D721Med (cell line): Measurements from ENCODE around the gene INCENP.

Source experiments
- DNase-seq: peaks from one replicate; pipeline ENCODE4 v3.0.0; 2011; ENCODE audit warnings: low spot score; ENCODE audit not compliant: insufficient read length
- FAIRE-seq: peaks from 2 replicates; lab custom pipeline; 2011; peaks lifted over from hg19 to GRCh38; lab: Jason Lieb, UNC
- CTCF ChIP-seq: IDR thresholded peaks from 2 replicates; pipeline ENCODE4 v1.5.1; 2012; ENCODE audit warnings: mild to moderate bottlenecking, control low read depth; ENCODE audit not compliant: insufficient read depth; ENCODE audit errors: missing control alignments

Gene INCENP

GRCh38 chr11:62142043-62142375, 18.2 kb downstream of the INCENP start:
- FAIRE-seq = no peak
- no peak for TF ChIP-seq CTCF
- DNase-seq = no peak

GRCh38 chr11:62142921-62143320, 19.1 kb downstream of the INCENP start:
- no peak for DNase-seq
- TF ChIP-seq CTCF = no peak
- FAIRE-seq = no peak

- no peak for TF ChIP-seq CTCF
- FAIRE-seq = no peak
- DNase-seq = no peak
Measured at GRCh38 chr11:62143727-62144126, 19.9 kb downstream of the INCENP start.

- DNase-seq (no peak), FAIRE-seq (no peak)
- TF ChIP-seq CTCF = no peak
Measured at GRCh38 chr11:62144641-62145255, 20.9 kb downstream of the INCENP start.

- FAIRE-seq (no peak), DNase-seq (no peak)
Measured at GRCh38 chr11:62145261-62145871, 21.6 kb downstream of the INCENP start.

GRCh38 chr11:62146476-62147200, 22.8 kb downstream of the INCENP start:
- FAIRE-seq (no peak), DNase-seq (no peak)
- no peak for TF ChIP-seq CTCF

More at GRCh38 chr11:62145261-62145871, 21.6 kb downstream of the INCENP start:
- no peak for TF ChIP-seq CTCF

GRCh38 chr11:62147545-62147944, 23.7 kb downstream of the INCENP start:
- no peak for TF ChIP-seq CTCF
- no peak for DNase-seq
- no peak for FAIRE-seq
